ENCODE results near the gene ATP2B2.

The ATP2B2 gene

DNA sequence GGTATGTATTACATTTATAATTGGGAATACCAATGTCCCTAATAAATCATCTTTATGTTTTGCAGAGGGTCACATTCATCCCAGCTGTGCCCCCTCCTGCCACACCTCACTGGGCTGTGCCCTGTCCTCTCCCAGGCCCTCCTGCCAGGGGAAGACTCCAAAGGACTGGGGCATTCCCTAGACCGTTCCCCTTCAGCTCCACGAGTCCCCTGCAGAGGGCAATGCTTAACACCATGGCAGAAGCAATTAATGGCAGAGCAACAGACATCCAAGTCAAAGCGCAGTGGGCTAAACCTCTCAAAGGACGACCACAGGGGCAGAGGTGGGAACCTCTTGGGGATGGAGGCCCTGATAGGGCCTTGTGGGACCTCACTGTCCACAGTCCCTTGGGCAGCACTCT, 113.1 kb downstream of the ATP2B2 start:
- TF ChIP-seq, protein P1, sequence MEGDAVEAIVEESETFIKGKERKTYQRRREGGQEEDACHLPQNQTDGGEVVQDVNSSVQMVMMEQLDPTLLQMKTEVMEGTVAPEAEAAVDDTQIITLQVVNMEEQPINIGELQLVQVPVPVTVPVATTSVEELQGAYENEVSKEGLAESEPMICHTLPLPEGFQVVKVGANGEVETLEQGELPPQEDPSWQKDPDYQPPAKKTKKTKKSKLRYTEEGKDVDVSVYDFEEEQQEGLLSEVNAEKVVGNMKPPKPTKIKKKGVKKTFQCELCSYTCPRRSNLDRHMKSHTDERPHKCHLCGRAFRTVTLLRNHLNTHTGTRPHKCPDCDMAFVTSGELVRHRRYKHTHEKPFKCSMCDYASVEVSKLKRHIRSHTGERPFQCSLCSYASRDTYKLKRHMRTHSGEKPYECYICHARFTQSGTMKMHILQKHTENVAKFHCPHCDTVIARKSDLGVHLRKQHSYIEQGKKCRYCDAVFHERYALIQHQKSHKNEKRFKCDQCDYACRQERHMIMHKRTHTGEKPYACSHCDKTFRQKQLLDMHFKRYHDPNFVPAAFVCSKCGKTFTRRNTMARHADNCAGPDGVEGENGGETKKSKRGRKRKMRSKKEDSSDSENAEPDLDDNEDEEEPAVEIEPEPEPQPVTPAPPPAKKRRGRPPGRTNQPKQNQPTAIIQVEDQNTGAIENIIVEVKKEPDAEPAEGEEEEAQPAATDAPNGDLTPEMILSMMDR (conservative IDR thresholded peaks at IDR 0.05; ENCODE audit: low read length) = no peak
- TF ChIP-seq EZH2phosphoT487 (IDR thresholded peaks at IDR 0.05; ENCODE audit: borderline replicate concordance) = no peak
- Histone ChIP-seq H3K9me3 (ENCODE audit: insufficient read depth, low read depth, low read length) (peaks cover 8% of the 10 kb centered on the region; the same call in 1 of the 2 replicates), H3F3A (ENCODE audit: low read depth) (no peaks in the 10 kb centered on the region), H2AFZ (ENCODE audit: low read length) (no peak overlapping the region), H3K27me3 (ENCODE audit: insufficient read depth, low read length, poor library complexity, severe bottlenecking) (no peaks in the 10 kb centered on the region), H3K9ac (ENCODE audit: low read depth, low read length, poor library complexity, severe bottlenecking) (no peak overlapping the region), H3K9me2 (replicated peaks; ENCODE audit: low read depth, low read length) (no peaks in the 10 kb centered on the region), H3K4me2 (ENCODE audit: low read depth, low read length, poor library complexity, severe bottlenecking) (no peak overlapping the region), H3K4me1 (ENCODE audit: insufficient read depth, low read length, poor library complexity, severe bottlenecking) (peaks cover 3% of the 10 kb centered on the region), H3K79me2 (ENCODE audit: insufficient read depth, low read length) (no peaks in the 10 kb centered on the region), H4K20me1 (ENCODE audit: insufficient read depth, low read length, poor library complexity, severe bottlenecking) (no peaks in the 10 kb centered on the region), H3K36me3 (ENCODE audit: insufficient read depth, low read length) (no peaks in the 10 kb centered on the region), H3K4me3 (ENCODE audit: low read length, poor library complexity, severe bottlenecking) (no peak overlapping the region)

DNA sequence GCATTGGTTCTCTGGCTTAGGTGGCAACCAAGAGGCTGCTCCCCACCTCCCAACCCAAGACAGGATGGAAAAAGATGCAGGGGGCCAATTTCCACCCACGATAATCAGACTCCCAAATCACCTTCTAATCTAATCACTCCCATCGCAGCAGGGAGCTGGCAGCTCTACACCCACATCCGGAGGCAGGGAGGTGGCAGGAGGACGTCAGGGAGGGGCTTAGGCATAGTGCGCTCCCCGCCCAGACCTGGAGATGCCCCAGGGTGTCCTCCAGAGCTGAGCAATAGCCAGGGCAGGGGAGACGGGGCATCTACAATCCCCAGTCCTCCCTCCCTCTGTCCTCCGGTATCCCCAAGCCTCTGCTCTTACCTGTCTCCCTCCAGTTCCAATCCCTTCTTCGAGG, 114.0 kb downstream of the ATP2B2 start:
- Histone ChIP-seq H3K36me3 (ENCODE audit: insufficient read depth, low read length) (no peaks in the 10 kb centered on the region), H3K9ac (ENCODE audit: low read depth, low read length, poor library complexity, severe bottlenecking) (no peak overlapping the region), H3K79me2 (ENCODE audit: insufficient read depth, low read length) (no peaks in the 10 kb centered on the region), H3F3A (ENCODE audit: low read depth) (no peaks in the 10 kb centered on the region), H2AFZ (ENCODE audit: low read length) (no peak overlapping the region), H3K4me3 (ENCODE audit: low read length, poor library complexity, severe bottlenecking) (no peak overlapping the region), H3K27me3 (ENCODE audit: insufficient read depth, low read length, poor library complexity, severe bottlenecking) (no peaks in the 10 kb centered on the region), H3K9me2 (replicated peaks; ENCODE audit: low read depth, low read length) (no peaks in the 10 kb centered on the region), H4K20me1 (ENCODE audit: insufficient read depth, low read length, poor library complexity, severe bottlenecking) (no peaks in the 10 kb centered on the region), H3K4me1 (ENCODE audit: insufficient read depth, low read length, poor library complexity, severe bottlenecking) (peaks cover 3% of the 10 kb centered on the region), H3K4me2 (ENCODE audit: low read depth, low read length, poor library complexity, severe bottlenecking) (no peak overlapping the region), H3K9me3 (ENCODE audit: insufficient read depth, low read depth, low read length) (peaks cover 8% of the 10 kb centered on the region; the same call in 1 of the 2 replicates)
- TF ChIP-seq, protein P1 (conservative IDR thresholded peaks at IDR 0.05; ENCODE audit: low read length) = no peak
- no peak for TF ChIP-seq EZH2phosphoT487 (IDR thresholded peaks at IDR 0.05; ENCODE audit: borderline replicate concordance)

DNA sequence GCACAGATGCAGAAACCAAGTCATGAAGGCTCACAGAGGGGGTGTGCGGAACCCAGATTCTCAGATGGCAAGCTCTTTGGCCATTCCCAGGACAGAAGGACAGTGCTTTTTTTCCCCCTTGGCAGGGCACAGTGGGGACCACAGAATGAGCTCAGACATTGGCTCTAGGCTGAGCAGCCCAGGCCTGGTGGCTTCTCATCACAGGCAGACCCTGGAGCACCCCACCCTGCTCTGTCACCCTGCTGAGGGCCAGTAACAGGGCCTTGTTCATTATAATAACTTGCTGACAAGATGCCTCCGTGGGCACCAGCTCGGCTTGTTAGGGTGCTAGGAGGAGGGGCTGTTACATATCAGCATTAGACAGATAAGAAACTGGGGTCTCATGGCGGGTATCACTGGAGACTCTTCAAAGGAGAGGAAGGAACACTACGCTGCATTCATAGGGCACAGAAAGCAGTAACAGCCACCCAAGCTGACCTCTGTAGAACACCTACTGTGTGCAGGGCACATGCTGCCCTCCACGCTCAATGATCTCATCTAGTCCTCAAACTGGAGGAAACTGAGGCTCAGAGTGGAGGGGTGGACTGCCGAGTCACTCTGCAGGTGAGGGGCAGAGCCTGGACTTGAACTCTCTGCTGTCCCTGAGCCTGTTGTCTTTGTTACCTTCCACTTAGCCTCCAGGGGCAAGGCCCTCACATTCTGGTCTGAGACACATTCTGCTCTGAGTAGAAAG, 114.6 kb downstream of the ATP2B2 start:
- H3K4me1 ChIP-seq (ENCODE audit: insufficient read depth, low read length, poor library complexity, severe bottlenecking) = peaks cover 1% of the 10 kb centered on the region
- no peaks in the 10 kb centered on the region for H3K27me3 ChIP-seq (ENCODE audit: insufficient read depth, low read length, poor library complexity, severe bottlenecking)
- TF ChIP-seq, protein P1 (conservative IDR thresholded peaks at IDR 0.05; ENCODE audit: low read length) = no peak
- no peak for TF ChIP-seq EZH2phosphoT487 (IDR thresholded peaks at IDR 0.05; ENCODE audit: borderline replicate concordance)
- no peaks in the 10 kb centered on the region for H3K36me3 ChIP-seq (ENCODE audit: insufficient read depth, low read length)
- no peaks in the 10 kb centered on the region for H3K79me2 ChIP-seq (ENCODE audit: insufficient read depth, low read length)
- no peak overlapping the region for H3K4me3 ChIP-seq (ENCODE audit: low read length, poor library complexity, severe bottlenecking)
- no peaks in the 10 kb centered on the region for H3F3A ChIP-seq (ENCODE audit: low read depth)
- no peak overlapping the region for H3K9ac ChIP-seq (ENCODE audit: low read depth, low read length, poor library complexity, severe bottlenecking)
- peaks cover 8% of the 10 kb centered on the region; the same call in 1 of the 2 replicates for H3K9me3 ChIP-seq (ENCODE audit: insufficient read depth, low read depth, low read length)
- H3K4me2 ChIP-seq (ENCODE audit: low read depth, low read length, poor library complexity, severe bottlenecking) = no peak overlapping the region
- H4K20me1 ChIP-seq (ENCODE audit: insufficient read depth, low read length, poor library complexity, severe bottlenecking) = no peaks in the 10 kb centered on the region
- no peak overlapping the region for H2AFZ ChIP-seq (ENCODE audit: low read length)
- no peaks in the 10 kb centered on the region for H3K9me2 ChIP-seq (replicated peaks; ENCODE audit: low read depth, low read length)

All from Loucy (cell line).